GM23338 (cell line): Measurements from ENCODE around the gene SLC2A8. TPM values are rescaled to one million over a fixed set of nuclear protein-coding genes. Genes with fewer than 3 reads are reported as not detected.

Source experiments
- ATAC-seq: fragments of 200-7000 bp; cut with Tn5 transposase; 3 replicates; pipeline ENCODE4 v1.9.1; 2020
- DNase-seq: peaks from one replicate; pipeline ENCODE4 v3.0.0-alpha.2; 2015; ENCODE audit warnings: low spot score
- H2AFZ ChIP-seq: fragments of 200-600 bp; sonication (generic); 2 replicates; pipeline ENCODE4 v1.8.0; 2016; ENCODE audit warnings: antibody characterized with exemption, mild to moderate bottlenecking, moderate library complexity
- H3F3A ChIP-seq: fragments of 200-600 bp; sonication (generic); replicated peaks from 2 replicates; pipeline ENCODE4 v1.8.0; 2017; ENCODE audit warnings: antibody characterized with exemption, mixed run types, low read depth
- H3K27ac ChIP-seq: fragments of 200-600 bp; sonication (generic); 2 replicates; pipeline ENCODE4 v1.6.1; 2016; ENCODE audit warnings: low read depth
- H3K27me3 ChIP-seq: fragments of 200-600 bp; sonication (generic); 2 replicates; pipeline ENCODE4 v1.8.0; 2016; ENCODE audit warnings: mild to moderate bottlenecking, mixed run types, moderate library complexity; ENCODE audit not compliant: insufficient read depth
- H3K36me3 ChIP-seq: fragments of 200-600 bp; sonication (generic); 2 replicates; pipeline ENCODE4 v1.8.0; 2016; ENCODE audit warnings: mild to moderate bottlenecking; ENCODE audit not compliant: insufficient read depth
- H3K4me1 ChIP-seq: fragments of 200-600 bp; sonication (generic); 2 replicates; pipeline ENCODE4 v1.8.0; 2016; ENCODE audit warnings: mild to moderate bottlenecking, moderate library complexity; ENCODE audit not compliant: insufficient read depth
- H3K4me2 ChIP-seq: fragments of 200-600 bp; sonication (generic); 2 replicates; pipeline ENCODE4 v1.7.1; 2017; ENCODE audit warnings: mixed run types
- H3K4me3 ChIP-seq: fragments of 200-600 bp; sonication (generic); 2 replicates; pipeline ENCODE4 v1.6.1; 2016; ENCODE audit warnings: mixed run types
- H3K79me2 ChIP-seq: fragments of 200-600 bp; sonication (generic); replicated peaks from 2 replicates; pipeline ENCODE4 v1.8.0; 2017; ENCODE audit warnings: mild to moderate bottlenecking; ENCODE audit not compliant: insufficient read depth
- H3K9me2 ChIP-seq: fragments of 200-600 bp; sonication (generic); 2 replicates; pipeline ENCODE4 v1.8.0; 2017; ENCODE audit not compliant: insufficient read depth
- H4K20me1 ChIP-seq: fragments of 200-600 bp; sonication (generic); replicated peaks from 2 replicates; pipeline ENCODE4 v1.8.0; 2017; ENCODE audit warnings: mild to moderate bottlenecking; ENCODE audit not compliant: insufficient read depth
- H3K27ac Mint-ChIP-seq: 2 replicates; pipeline ENCODE4 v1.8.0; 2020; ENCODE audit warnings: inconsistent platforms, mild to moderate bottlenecking, moderate library complexity, mixed read lengths
- H3K27me3 Mint-ChIP-seq: 3 replicates; pipeline ENCODE4 v1.8.0; 2022; ENCODE audit warnings: low read depth, mild to moderate bottlenecking, moderate library complexity, mixed read lengths, inconsistent platforms; ENCODE audit not compliant: insufficient read depth, poor library complexity
- H3K36me3 Mint-ChIP-seq: 3 replicates; pipeline ENCODE4 v1.8.0; 2021; ENCODE audit warnings: low read depth, mild to moderate bottlenecking, inconsistent platforms, moderate library complexity, mixed read lengths
- H3K4me1 Mint-ChIP-seq: 3 replicates; pipeline ENCODE4 v1.8.0; 2020; ENCODE audit warnings: mild to moderate bottlenecking, inconsistent platforms, mixed read lengths
- H3K4me3 Mint-ChIP-seq: 3 replicates; pipeline ENCODE4 v1.8.0; 2021; ENCODE audit warnings: moderate library complexity, mild to moderate bottlenecking, inconsistent platforms, mixed read lengths
- H3K9me3 Mint-ChIP-seq: 3 replicates; pipeline ENCODE4 v1.8.0; 2020; ENCODE audit warnings: moderate library complexity, mild to moderate bottlenecking, inconsistent platforms, mixed read lengths
- CREB1 ChIP-seq: fragments of 250-450 bp; sonication (Bioruptor Pico); IDR thresholded peaks from 2 replicates; pipeline ENCODE4 v1.5.0; 2020; ENCODE audit warnings: low read depth, mild to moderate bottlenecking, moderate library complexity
- EZH2 ChIP-seq: fragments of 200-600 bp; sonication (generic); IDR thresholded peaks from one replicate; pipeline ENCODE4 v1.8.0; 2017; ENCODE audit warnings: antibody characterized with exemption, mild to moderate bottlenecking, low read depth; ENCODE audit not compliant: unreplicated experiment
- EZH2phosphoT487 ChIP-seq: fragments of 200-600 bp; sonication (generic); IDR thresholded peaks from one replicate; pipeline ENCODE4 v1.8.1; 2018; ENCODE audit warnings: antibody characterized with exemption; ENCODE audit not compliant: unreplicated experiment
- JUNB ChIP-seq: IDR thresholded peaks from one replicate; pipeline ENCODE4 v1.6.1; 2016; ENCODE audit warnings: antibody characterized with exemption; ENCODE audit not compliant: unreplicated experiment
- NANOG ChIP-seq: IDR thresholded peaks from 2 replicates; pipeline ENCODE4 v1.6.1; 2016; ENCODE audit warnings: antibody characterized with exemption, borderline replicate concordance
- POLR2AphosphoS5 ChIP-seq: IDR thresholded peaks from 2 replicates; pipeline ENCODE4 v1.6.1; 2016; ENCODE audit warnings: antibody characterized with exemption, low read depth
- STAT1 ChIP-seq: IDR thresholded peaks from one replicate; pipeline ENCODE4 v1.6.1; 2016; ENCODE audit warnings: antibody characterized with exemption; ENCODE audit not compliant: unreplicated experiment
- ZNF114 ChIP-seq: fragments of 250-450 bp; sonication (Bioruptor Pico); IDR thresholded peaks from 2 replicates; pipeline ENCODE4 v1.5.0; 2020; ENCODE audit warnings: mild to moderate bottlenecking, moderate library complexity
- ZNF331 ChIP-seq: fragments of 250-450 bp; sonication (Bioruptor Pico); IDR thresholded peaks from 2 replicates; pipeline ENCODE4 v1.5.0; 2020; ENCODE audit warnings: low read depth, mild to moderate bottlenecking, moderate library complexity
- polyA plus RNA-seq: library from polyadenylated mRNA; unstranded; fragments of >200 nt; fragmentation: Nextera tagmentation; extraction: Ambion mirVana; gene quantifications from 2 replicates; pipeline ENCODE4 v1.2.1, GENCODE V29; 2016
- total RNA-seq: library from RNA; depleted of rRNA; stranded (reverse); fragments of >200 nt; shearing (Covaris generic); gene quantifications from 2 replicates; pipeline ENCODE4 v1.2.3, GENCODE V29; 2014
- TF ChIP-seq, protein P1 (sequence below): IDR thresholded peaks from 2 replicates; pipeline ENCODE4 v1.6.1; 2016; ENCODE audit warnings: antibody characterized with exemption
- TF ChIP-seq, protein P2 (sequence below): IDR thresholded peaks from one replicate; pipeline ENCODE4 v1.6.1; 2018; ENCODE audit warnings: antibody characterized with exemption; ENCODE audit not compliant: unreplicated experiment
- TF ChIP-seq, protein P3 (sequence below): fragments of 250-450 bp; sonication (Bioruptor Pico); IDR thresholded peaks from 2 replicates; pipeline ENCODE4 v1.5.0; 2020; ENCODE audit warnings: mild to moderate bottlenecking, moderate library complexity

SLC2A8 gene
- total and polyA plus RNA-seq, 2 experiments from 2014 or later = 16.3 to 34.1 TPM

DNA sequence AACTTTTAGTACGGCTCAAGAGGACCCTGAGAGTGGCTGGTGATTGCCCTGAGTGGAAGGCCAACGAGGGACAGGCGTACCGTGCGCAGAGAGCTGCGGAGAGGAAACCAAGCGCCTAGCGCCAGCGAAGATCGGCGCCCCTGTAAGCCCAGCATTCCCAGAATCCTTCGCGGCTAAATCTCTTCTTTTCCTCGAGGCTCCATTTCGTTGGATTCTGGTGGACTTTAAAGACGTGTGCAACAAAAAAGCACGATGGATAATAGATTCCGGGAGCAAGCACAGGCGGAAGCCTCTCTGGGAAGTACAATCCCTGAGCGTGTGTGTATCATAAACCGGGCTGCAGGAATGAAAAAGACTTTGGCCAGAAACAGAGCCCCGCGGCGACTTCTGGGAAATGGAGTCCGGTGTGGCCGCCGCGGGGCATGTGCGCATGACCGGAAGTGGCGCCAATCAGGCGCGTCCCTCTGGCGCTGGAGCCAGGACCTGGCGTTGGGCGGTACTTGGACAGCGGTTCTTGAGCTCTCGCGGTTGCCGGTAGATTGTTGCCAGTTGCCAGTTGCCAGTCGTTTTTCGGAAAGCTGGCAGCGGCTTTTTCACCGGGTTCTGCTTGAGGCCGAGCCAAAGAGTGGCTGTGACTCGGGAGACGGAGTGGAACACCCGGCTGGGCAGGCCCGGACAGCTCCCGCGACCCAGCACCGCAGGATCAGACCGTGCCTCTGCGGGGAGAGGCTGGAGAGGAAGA, 27.1 kb downstream of the SLC2A8 start, which contains the start of gene ZNF79 (continued):
- TF ChIP-seq POLR2AphosphoS5 (peak; percentile 75), CREB1 (peak; percentile 95)
- TF ChIP-seq, protein P1, sequence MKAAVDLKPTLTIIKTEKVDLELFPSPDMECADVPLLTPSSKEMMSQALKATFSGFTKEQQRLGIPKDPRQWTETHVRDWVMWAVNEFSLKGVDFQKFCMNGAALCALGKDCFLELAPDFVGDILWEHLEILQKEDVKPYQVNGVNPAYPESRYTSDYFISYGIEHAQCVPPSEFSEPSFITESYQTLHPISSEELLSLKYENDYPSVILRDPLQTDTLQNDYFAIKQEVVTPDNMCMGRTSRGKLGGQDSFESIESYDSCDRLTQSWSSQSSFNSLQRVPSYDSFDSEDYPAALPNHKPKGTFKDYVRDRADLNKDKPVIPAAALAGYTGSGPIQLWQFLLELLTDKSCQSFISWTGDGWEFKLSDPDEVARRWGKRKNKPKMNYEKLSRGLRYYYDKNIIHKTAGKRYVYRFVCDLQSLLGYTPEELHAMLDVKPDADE = peak; percentile 84

- DNase-seq = no peak
- Histone ChIP-seq H3F3A (0 out of 2 replicates have a peak, but pooled peaks cover 3% of the 10 kb centered on the region), H3K27me3 (no peaks in the 10 kb centered on the region), H3K9me2 (no peaks in the 10 kb centered on the region), H3K4me3 (peak overlapping the region; percentile 95), H3K27ac (no peak overlapping the region; the same call in 1 of the 2 replicates), H3K36me3 (0 out of 2 replicates have a peak, but pooled peaks cover 6% of the 10 kb centered on the region), H3K4me1 (peaks cover 6% of the 10 kb centered on the region; the same call in 1 of the 2 replicates), H3K4me2 (peak overlapping the region; percentile 100), H4K20me1 (peaks cover 5% of the 10 kb centered on the region), H3K79me2 (peaks cover 40% of the 10 kb centered on the region), H2AFZ (peak overlapping the region; percentile 79)
- Mint-ChIP-seq H3K27ac (peak overlapping the region; percentile 100), H3K4me1 (peaks cover 17% of the 10 kb centered on the region), H3K9me3 (no peaks in the 10 kb centered on the region), H3K36me3 (peaks cover 13% of the 10 kb centered on the region; the same call in 2 of the 3 replicates), H3K27me3 (peaks cover 9% of the 10 kb centered on the region), H3K4me3 (peak overlapping the region; percentile 99)
- ATAC-seq = no peak
- TF ChIP-seq, protein P2, sequence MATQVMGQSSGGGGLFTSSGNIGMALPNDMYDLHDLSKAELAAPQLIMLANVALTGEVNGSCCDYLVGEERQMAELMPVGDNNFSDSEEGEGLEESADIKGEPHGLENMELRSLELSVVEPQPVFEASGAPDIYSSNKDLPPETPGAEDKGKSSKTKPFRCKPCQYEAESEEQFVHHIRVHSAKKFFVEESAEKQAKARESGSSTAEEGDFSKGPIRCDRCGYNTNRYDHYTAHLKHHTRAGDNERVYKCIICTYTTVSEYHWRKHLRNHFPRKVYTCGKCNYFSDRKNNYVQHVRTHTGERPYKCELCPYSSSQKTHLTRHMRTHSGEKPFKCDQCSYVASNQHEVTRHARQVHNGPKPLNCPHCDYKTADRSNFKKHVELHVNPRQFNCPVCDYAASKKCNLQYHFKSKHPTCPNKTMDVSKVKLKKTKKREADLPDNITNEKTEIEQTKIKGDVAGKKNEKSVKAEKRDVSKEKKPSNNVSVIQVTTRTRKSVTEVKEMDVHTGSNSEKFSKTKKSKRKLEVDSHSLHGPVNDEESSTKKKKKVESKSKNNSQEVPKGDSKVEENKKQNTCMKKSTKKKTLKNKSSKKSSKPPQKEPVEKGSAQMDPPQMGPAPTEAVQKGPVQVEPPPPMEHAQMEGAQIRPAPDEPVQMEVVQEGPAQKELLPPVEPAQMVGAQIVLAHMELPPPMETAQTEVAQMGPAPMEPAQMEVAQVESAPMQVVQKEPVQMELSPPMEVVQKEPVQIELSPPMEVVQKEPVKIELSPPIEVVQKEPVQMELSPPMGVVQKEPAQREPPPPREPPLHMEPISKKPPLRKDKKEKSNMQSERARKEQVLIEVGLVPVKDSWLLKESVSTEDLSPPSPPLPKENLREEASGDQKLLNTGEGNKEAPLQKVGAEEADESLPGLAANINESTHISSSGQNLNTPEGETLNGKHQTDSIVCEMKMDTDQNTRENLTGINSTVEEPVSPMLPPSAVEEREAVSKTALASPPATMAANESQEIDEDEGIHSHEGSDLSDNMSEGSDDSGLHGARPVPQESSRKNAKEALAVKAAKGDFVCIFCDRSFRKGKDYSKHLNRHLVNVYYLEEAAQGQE = no peak
- no peak for TF ChIP-seq POLR2AphosphoS5
- TF ChIP-seq JUNB = no peak
- TF ChIP-seq EZH2phosphoT487 = no peak
- TF ChIP-seq EZH2 = no peak
- TF ChIP-seq ZNF114 (CRISPR knock-in tag) = no peak
- TF ChIP-seq NANOG = no peak
- no peak for TF ChIP-seq CREB1
- no peak for TF ChIP-seq STAT1
- no peak for TF ChIP-seq ZNF331 (CRISPR knock-in tag)
- TF ChIP-seq, protein P1 = no peak
- TF ChIP-seq, protein P3, sequence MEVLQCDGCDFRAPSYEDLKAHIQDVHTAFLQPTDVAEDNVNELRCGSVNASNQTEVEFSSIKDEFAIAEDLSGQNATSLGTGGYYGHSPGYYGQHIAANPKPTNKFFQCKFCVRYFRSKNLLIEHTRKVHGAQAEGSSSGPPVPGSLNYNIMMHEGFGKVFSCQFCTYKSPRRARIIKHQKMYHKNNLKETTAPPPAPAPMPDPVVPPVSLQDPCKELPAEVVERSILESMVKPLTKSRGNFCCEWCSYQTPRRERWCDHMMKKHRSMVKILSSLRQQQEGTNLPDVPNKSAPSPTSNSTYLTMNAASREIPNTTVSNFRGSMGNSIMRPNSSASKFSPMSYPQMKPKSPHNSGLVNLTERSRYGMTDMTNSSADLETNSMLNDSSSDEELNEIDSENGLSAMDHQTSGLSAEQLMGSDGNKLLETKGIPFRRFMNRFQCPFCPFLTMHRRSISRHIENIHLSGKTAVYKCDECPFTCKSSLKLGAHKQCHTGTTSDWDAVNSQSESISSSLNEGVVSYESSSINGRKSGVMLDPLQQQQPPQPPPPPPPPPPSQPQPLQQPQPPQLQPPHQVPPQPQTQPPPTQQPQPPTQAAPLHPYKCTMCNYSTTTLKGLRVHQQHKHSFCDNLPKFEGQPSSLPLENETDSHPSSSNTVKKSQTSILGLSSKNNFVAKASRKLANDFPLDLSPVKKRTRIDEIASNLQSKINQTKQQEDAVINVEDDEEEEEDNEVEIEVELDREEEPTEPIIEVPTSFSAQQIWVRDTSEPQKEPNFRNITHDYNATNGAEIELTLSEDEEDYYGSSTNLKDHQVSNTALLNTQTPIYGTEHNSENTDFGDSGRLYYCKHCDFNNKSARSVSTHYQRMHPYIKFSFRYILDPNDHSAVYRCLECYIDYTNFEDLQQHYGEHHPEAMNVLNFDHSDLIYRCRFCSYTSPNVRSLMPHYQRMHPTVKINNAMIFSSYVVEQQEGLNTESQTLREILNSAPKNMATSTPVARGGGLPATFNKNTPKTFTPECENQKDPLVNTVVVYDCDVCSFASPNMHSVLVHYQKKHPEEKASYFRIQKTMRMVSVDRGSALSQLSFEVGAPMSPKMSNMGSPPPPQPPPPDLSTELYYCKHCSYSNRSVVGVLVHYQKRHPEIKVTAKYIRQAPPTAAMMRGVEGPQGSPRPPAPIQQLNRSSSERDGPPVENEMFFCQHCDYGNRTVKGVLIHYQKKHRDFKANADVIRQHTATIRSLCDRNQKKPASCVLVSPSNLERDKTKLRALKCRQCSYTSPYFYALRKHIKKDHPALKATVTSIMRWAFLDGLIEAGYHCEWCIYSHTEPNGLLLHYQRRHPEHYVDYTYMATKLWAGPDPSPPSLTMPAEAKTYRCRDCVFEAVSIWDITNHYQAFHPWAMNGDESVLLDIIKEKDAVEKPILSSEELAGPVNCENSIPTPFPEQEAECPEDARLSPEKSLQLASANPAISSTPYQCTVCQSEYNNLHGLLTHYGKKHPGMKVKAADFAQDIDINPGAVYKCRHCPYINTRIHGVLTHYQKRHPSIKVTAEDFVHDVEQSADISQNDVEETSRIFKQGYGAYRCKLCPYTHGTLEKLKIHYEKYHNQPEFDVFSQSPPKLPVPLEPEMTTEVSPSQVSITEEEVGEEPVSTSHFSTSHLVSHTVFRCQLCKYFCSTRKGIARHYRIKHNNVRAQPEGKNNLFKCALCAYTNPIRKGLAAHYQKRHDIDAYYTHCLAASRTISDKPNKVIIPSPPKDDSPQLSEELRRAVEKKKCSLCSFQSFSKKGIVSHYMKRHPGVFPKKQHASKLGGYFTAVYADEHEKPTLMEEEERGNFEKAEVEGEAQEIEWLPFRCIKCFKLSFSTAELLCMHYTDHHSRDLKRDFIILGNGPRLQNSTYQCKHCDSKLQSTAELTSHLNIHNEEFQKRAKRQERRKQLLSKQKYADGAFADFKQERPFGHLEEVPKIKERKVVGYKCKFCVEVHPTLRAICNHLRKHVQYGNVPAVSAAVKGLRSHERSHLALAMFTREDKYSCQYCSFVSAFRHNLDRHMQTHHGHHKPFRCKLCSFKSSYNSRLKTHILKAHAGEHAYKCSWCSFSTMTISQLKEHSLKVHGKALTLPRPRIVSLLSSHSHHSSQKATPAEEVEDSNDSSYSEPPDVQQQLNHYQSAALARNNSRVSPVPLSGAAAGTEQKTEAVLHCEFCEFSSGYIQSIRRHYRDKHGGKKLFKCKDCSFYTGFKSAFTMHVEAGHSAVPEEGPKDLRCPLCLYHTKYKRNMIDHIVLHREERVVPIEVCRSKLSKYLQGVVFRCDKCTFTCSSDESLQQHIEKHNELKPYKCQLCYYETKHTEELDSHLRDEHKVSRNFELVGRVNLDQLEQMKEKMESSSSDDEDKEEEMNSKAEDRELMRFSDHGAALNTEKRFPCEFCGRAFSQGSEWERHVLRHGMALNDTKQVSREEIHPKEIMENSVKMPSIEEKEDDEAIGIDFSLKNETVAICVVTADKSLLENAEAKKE (CRISPR knock-in tag) = no peak
Measured at GRCh38 chr9:127424676-127424999, 27.7 kb downstream of the SLC2A8 start.
